ENCODE measurements around the gene NOP9. TPM values are rescaled to one million over a fixed set of nuclear protein-coding genes. Genes with fewer than 3 reads are reported as not detected.
A peak's percentile ranks its signal among the peaks of the same experiment; 100 is the strongest.

NOP9 gene
- polyA plus RNA-seq, 1 experiment, result 16.3 TPM

GRCh38 chr14:24269368-24269767 lies 30.3 kb upstream of the NOP9 start:
- no peaks in the 10 kb centered on the region for H3K27me3 ChIP-seq (ENCODE audit: control insufficient read depth, insufficient read depth, low read length)
- CTCF ChIA-PET, result interaction anchor here (2.1 to 4.1 kb wide), 5 partner anchors 7 to 28 kb away, joined by 9 to 29 read pairs (median 16); partner anchors contain the start of genes TGM1 and TINF2
- no peak for TF ChIP-seq CTCF (IDR thresholded peaks at IDR 0.05; ENCODE audit: insufficient read depth, low read depth, low read length)
- no peak overlapping the region for H3K4me3 ChIP-seq (ENCODE audit: low read depth, low read length)
- H3K36me3 ChIP-seq (ENCODE audit: control insufficient read depth, insufficient read depth, low read length), result peaks cover 20% of the 10 kb centered on the region
- DNase-seq (ENCODE audit: low read depth), result no peak
- POLR2A ChIA-PET, result no interaction called here

GRCh38 chr14:24269910-24270536 lies 29.6 kb upstream of the NOP9 start:
- TF ChIP-seq CTCF (IDR thresholded peaks at IDR 0.05; ENCODE audit: insufficient read depth, low read depth, low read length), result no peak
- H3K36me3 ChIP-seq (ENCODE audit: control insufficient read depth, insufficient read depth, low read length), result peaks cover 20% of the 10 kb centered on the region
- ChIA-PET POLR2A (no interaction called here), CTCF (interaction anchor here (0.9 to 4.1 kb wide), 10 partner anchors 8 to 38 kb away, joined by 3 to 29 read pairs (median 10); partner anchors contain the start of genes CIDEB, GMPR2, NEDD8 and TGM1)
- no peak overlapping the region for H3K4me3 ChIP-seq (ENCODE audit: low read depth, low read length)
- DNase-seq (ENCODE audit: low read depth), result no peak
- H3K27me3 ChIP-seq (ENCODE audit: control insufficient read depth, insufficient read depth, low read length), result no peaks in the 10 kb centered on the region

GRCh38 chr14:24270537-24271133 lies 29.0 kb upstream of the NOP9 start:
- ChIA-PET CTCF (interaction anchor here (0.8 to 4.1 kb wide), 13 partner anchors 9 to 38 kb away, joined by 3 to 29 read pairs (median 9); partner anchors contain the start of genes CIDEB, GMPR2, NEDD8 and TGM1), POLR2A (no interaction called here)
- Histone ChIP-seq H3K27me3 (ENCODE audit: control insufficient read depth, insufficient read depth, low read length) (no peaks in the 10 kb centered on the region), H3K36me3 (ENCODE audit: control insufficient read depth, insufficient read depth, low read length) (peaks cover 18% of the 10 kb centered on the region), H3K4me3 (ENCODE audit: low read depth, low read length) (peak overlapping the region; percentile 91)
- no peak for DNase-seq (ENCODE audit: low read depth)
- TF ChIP-seq CTCF (IDR thresholded peaks at IDR 0.05; ENCODE audit: insufficient read depth, low read depth, low read length), result no peak

- ChIA-PET CTCF (interaction anchor here (0.8 to 4.1 kb wide), 13 partner anchors 9 to 39 kb away, joined by 3 to 29 read pairs (median 9); partner anchors contain the start of genes CIDEB, GMPR2, NEDD8 and TGM1), POLR2A (no interaction called here)
- peak within 1 kb of the TSS; percentile 91 for H3K4me3 ChIP-seq (ENCODE audit: low read depth, low read length)
- no peak for DNase-seq (ENCODE audit: low read depth)
- TF ChIP-seq CTCF (IDR thresholded peaks at IDR 0.05; ENCODE audit: insufficient read depth, low read depth, low read length), result peak; percentile 76
- H3K36me3 ChIP-seq (ENCODE audit: control insufficient read depth, insufficient read depth, low read length), result peaks cover 16% of the 10 kb centered on the region
- H3K27me3 ChIP-seq (ENCODE audit: control insufficient read depth, insufficient read depth, low read length), result no peaks in the 10 kb centered on the region
Measured at GRCh38 chr14:24271134-24271833, 28.4 kb upstream of the NOP9 start, which contains the start of gene RABGGTA. Gene RABGGTA, minus strand, starts transcription at chr14:24271597. Its CDS starts 482 bp downstream, at chr14:24271115.

GRCh38 chr14:24271834-24272263 lies 27.8 kb upstream of the NOP9 start:
- H3K27me3 ChIP-seq (ENCODE audit: control insufficient read depth, insufficient read depth, low read length), result no peaks in the 10 kb centered on the region
- peaks cover 13% of the 10 kb centered on the region for H3K36me3 ChIP-seq (ENCODE audit: control insufficient read depth, insufficient read depth, low read length)
- no peak for TF ChIP-seq CTCF (IDR thresholded peaks at IDR 0.05; ENCODE audit: insufficient read depth, low read depth, low read length)
- no peak for DNase-seq (ENCODE audit: low read depth)
- ChIA-PET CTCF (interaction anchor here (1.6 to 4.1 kb wide), 9 partner anchors 9 to 36 kb away, joined by 7 to 29 read pairs (median 11); partner anchors contain the start of genes CIDEB, TGM1 and TINF2), POLR2A (no interaction called here)
- H3K4me3 ChIP-seq (ENCODE audit: low read depth, low read length), result peak overlapping the region; percentile 91

Measured in BJ (cell line).